GM21447 (cell line): Measurements from ENCODE around the gene PRIMA1.

Experiments
- ATAC-seq: cut with Tn5 transposase; IDR thresholded peaks from one replicate; pipeline ENCODE4 v1.9.1; 2021; ENCODE audit not compliant: unreplicated experiment

Gene PRIMA1

GRCh38 chr14:93685121-93685895 lies 103.0 kb downstream of the PRIMA1 start:
- no peak for ATAC-seq

DNA sequence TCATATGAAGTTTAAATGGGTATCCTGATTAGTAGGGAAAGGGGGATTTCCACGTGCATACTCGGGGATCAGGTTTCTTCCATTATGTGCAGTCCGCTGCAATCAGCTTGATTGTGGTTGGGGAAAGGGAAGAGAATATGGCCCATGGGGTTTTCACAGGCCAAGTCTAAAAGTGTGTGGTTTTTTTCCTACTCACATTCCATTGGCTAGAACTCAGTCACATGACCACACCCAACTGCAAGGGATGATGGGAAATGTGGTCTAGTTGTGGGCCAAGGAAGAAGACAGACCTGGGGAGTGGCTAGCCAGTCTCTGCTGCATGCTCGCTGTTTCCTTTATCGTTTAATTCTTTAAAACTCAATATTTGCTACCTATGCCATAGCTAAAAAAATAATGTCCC lies 105.1 kb downstream of the PRIMA1 start:
- ATAC-seq = no peak

DNA sequence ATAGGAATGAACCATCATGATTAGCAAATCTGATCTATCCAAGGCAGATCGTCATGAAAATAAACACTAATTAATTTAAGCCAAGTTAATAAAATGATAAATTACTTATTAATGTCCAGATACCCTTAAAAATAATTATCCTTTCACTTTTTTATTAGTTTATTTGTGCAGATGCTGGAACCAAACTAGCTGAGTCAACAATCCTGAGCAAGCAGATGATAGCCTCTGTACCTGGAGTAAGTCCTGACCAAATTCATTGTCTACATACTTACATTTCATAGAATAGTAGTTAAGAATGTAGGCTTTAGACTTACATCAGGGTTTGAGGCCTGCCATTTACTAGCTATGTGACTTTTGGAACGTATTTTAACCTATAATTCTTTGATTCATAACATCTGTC lies 105.8 kb downstream of the PRIMA1 start:
- no peak for ATAC-seq

DNA sequence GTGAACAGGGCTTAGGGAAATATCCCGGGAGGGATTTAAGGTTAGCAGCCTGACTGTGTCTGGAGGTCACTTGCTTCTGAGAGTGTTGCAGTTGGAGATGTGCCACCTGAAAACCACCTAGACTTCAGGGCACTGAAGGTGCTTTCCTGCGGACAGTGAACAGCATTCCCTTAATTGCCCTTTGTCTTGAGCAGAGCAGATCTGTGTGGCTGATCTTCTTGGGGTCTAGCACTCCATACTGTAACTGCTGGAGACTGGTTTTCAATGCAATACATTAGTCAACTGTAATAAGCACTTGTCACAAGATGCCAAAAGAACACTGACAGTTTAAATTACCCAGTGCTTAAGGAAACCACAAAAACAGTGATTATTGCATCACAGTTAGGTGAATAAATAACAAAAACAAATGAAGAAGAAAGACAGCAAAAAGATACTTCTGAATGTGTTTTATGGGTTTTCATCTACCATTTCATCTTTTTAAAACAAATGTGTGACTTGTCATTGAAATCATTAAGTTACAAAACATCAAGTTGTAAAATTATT lies 111.8 kb downstream of the PRIMA1 start:
- no peak for ATAC-seq

- no peak for ATAC-seq
These were observed 112.6 kb downstream of the PRIMA1 start for GRCh38 chr14:93675651-93676050.

DNA sequence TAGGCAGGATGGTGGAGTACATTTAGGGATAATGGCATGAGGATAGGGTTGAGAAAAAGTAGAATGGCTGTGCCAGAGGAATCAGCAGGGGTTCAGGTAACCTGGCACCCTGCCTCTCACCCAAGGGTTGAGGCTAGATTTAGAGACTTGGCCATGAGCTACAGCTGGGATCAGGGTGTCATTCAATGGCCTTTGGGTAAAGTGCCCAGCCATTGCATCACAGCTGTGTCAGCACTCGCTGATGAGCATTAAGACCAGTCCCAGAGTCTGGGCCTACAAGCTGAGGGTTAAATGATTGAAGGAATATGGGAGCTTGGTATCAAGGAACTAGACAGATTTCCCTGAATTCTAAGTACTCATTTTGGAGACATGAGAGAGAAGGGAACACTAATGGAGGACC lies 113.9 kb downstream of the PRIMA1 start:
- no peak for ATAC-seq

DNA sequence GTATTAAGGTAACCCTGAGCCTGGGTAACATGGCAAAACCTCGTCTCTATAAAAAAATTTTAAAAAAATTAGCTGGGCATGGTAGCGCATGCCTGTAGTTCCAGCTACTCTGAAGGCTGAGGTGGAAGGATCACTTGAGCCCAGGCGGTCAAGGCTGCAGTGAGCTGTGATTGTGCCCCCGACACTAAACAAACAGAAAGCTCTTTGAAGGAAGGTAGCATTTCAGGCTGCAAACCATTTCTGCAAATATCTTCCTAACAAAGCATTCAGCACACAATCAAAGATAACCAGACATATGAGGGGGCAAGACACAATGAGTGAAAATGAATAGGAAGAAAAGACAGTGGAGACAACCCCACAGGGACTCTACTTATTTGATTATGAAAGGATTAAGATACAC lies 118.7 kb downstream of the PRIMA1 start:
- no peak for ATAC-seq
